GM18519 (cell line): Measurements from ENCODE around the gene NPAT.
"Not testable (repeated sequence)": the region's sequence is repeated elsewhere in the genome, so short reads cannot be mapped to it uniquely, and the experiment has no call there.

Experiments
- ATAC-seq: cut with Tn5 transposase; IDR thresholded peaks from one replicate; pipeline ENCODE4 v1.9.1; 2021; ENCODE audit warnings: mild to moderate bottlenecking, moderate library complexity; ENCODE audit not compliant: unreplicated experiment, low FRiP score

The NPAT gene

GRCh38 chr11:108162878-108163277 is 59.6 kb downstream of the NPAT start:
- ATAC-seq, result not testable (repeated sequence)

- ATAC-seq, result peak; percentile 93
Measured at GRCh38 chr11:108160970-108161566, 61.4 kb downstream of the NPAT start.

GRCh38 chr11:108154591-108154990 is 67.8 kb downstream of the NPAT start:
- no peak for ATAC-seq

- no peak for ATAC-seq
Measured at GRCh38 chr11:108148556-108148955, 73.9 kb downstream of the NPAT start.

- no peak for ATAC-seq
Measured at GRCh38 chr11:108147150-108147549, 75.3 kb downstream of the NPAT start.

- no peak for ATAC-seq
Measured at GRCh38 chr11:108144615-108145014, 77.8 kb downstream of the NPAT start.

- ATAC-seq, result no peak
Measured at GRCh38 chr11:108142304-108142703, 80.1 kb downstream of the NPAT start.

GRCh38 chr11:108137212-108137611 is 85.2 kb downstream of the NPAT start:
- ATAC-seq, result no peak

GRCh38 chr11:108135845-108136544 is 86.4 kb downstream of the NPAT start:
- ATAC-seq, result peak; percentile 52

- ATAC-seq, result not testable (repeated sequence)
Measured at GRCh38 chr11:108132993-108133538, 89.4 kb downstream of the NPAT start.

- no peak for ATAC-seq
Measured at GRCh38 chr11:108131993-108132392, 90.4 kb downstream of the NPAT start.

GRCh38 chr11:108128772-108129171 is 93.7 kb downstream of the NPAT start:
- ATAC-seq, result no peak

GRCh38 chr11:108125096-108125495 is 97.3 kb downstream of the NPAT start:
- no peak for ATAC-seq

- no peak for ATAC-seq
Measured at GRCh38 chr11:108122166-108122628, 100.2 kb downstream of the NPAT start.

GRCh38 chr11:108121274-108122155 is 100.9 kb downstream of the NPAT start, which contains the start of gene ACAT1:
Gene ACAT1, plus strand, starts transcription at chr11:108121567. Its CDS starts 40 bp downstream, at chr11:108121607.
- peak; percentile 93 for ATAC-seq

GRCh38 chr11:108120936-108121273 is 101.5 kb downstream of the NPAT start:
- not testable (repeated sequence) for ATAC-seq

GRCh38 chr11:108117746-108118371 is 104.6 kb downstream of the NPAT start:
- ATAC-seq, result no peak

- ATAC-seq, result no peak
Measured at GRCh38 chr11:108115500-108116140, 106.8 kb downstream of the NPAT start.

GRCh38 chr11:108112057-108112456 is 110.4 kb downstream of the NPAT start:
- no peak for ATAC-seq

- ATAC-seq, result no peak
Measured at GRCh38 chr11:108111126-108111525, 111.3 kb downstream of the NPAT start.
